ENCODE results near the gene GPR15LG. TPM values are rescaled to one million over a fixed set of nuclear protein-coding genes. Genes with fewer than 3 reads are reported as not detected.

GPR15LG gene
- total RNA-seq, 1 experiment from 2014 or later = not detected

DNA sequence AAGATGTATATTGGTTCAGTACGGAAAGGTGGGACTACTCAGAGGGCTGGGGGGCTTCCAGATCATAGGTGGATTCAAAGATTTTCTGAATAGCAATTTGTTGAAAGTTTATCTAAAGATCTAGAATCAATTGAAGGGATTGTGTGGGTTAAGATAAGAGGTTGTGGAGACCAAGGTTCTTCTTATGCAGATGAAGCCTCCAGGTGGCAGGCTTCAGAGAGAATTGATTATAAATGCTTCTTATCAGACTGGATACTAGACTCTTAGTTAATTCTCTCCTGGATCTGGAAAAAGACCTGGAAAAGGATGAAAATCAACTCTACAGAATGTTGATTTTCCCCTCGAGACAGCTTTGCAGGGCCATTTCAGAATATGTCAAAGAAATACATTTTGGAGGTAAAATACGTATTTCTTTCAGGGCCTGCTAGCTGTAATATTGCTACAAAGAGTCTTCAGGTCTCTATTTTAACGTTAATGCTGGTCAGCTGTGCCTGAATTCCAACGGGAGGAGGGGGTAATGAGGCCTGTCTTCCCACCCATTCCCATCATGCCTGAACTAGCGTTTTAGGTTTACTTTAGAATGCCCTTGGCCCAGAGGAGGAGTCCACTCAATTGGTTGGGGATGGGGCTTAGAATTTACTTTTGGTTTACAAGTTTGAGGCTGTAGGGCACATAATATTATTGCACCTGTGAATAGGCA lies 12.8 kb upstream of the GPR15LG start:
- POLR2A ChIA-PET = interaction anchor here (0.6 kb wide), 1 partner anchor 70 kb away, joined by 4 read pairs; no protein-coding TSS in a partner anchor
- intact Hi-C loops (cut with micrococcal nuclease) = no loop called here
- RAD21 ChIA-PET (ENCODE audit: low non-redundant PET in 1 of 2, low total read pairs in 2 of 2, uncharacterized antibody in 2 of 2, unreplicated experiment in 2 of 2) = no interaction called here

More for the DNA sequence above, 12.8 kb upstream of the GPR15LG start:
- no peak for DNase-seq (ENCODE audit: low read depth, low spot score)
- Histone ChIP-seq H2AFZ (ENCODE audit: low read depth, low read length, poor library complexity, severe bottlenecking) (no peak overlapping the region), H3K4me1 (ENCODE audit: control insufficient read depth in 1 of 2, insufficient read depth in 2 of 2, low read length in 2 of 2) (no peaks in the 10 kb centered on the region), H3K79me2 (ENCODE audit: insufficient read depth, low read length) (no peaks in the 10 kb centered on the region), H3K4me2 (ENCODE audit: low read length) (no peak overlapping the region), H3K9me2 (ENCODE audit: insufficient read depth) (no peaks in the 10 kb centered on the region), H3K27me3 (ENCODE audit: insufficient read depth, low read length) (peaks cover 11% of the 10 kb centered on the region), H3K36me3 (ENCODE audit: control insufficient read depth in 1 of 2, insufficient read depth in 2 of 2, low read length in 2 of 2) (no peaks in the 10 kb centered on the region), H3K9ac (ENCODE audit: low read length) (no peak overlapping the region), H4K20me1 (ENCODE audit: insufficient read depth) (no peaks in the 10 kb centered on the region), H3K9me3 (ENCODE audit: control insufficient read depth in 1 of 2, insufficient read depth in 1 of 2, low read depth in 1 of 2, low read length in 2 of 2) (no peaks in the 10 kb centered on the region), H3K27ac (ENCODE audit: low read depth, low read length) (no peak overlapping the region), H3K4me3 (replicated peaks in 1 of 2; ENCODE audit: low read depth in 1 of 2, low read length in 2 of 2) (no peak overlapping the region)
- CTCF ChIA-PET = interaction anchor here (1.6 to 2.2 kb wide), 2 partner anchors 13 to 54 kb away, joined by 4 to 7 read pairs; no protein-coding TSS in a partner anchor
- BruUV-seq (replicated peaks) = no TSS peak
- no peak for ATAC-seq
- TF ChIP-seq SP1 (IDR thresholded peaks at IDR 0.05; ENCODE audit: low read depth) (no peak), POLR2AphosphoS5 (IDR thresholded peaks at IDR 0.05; ENCODE audit: low read depth, low read length) (no peak), POLR2A (IDR thresholded peaks at IDR 0.05; ENCODE audit: borderline replicate concordance, extremely low read depth, insufficient read depth, insufficient read length) (no peak), ATF3 (IDR thresholded peaks at IDR 0.05) (no peak)
- TF ChIP-seq, protein P1, sequence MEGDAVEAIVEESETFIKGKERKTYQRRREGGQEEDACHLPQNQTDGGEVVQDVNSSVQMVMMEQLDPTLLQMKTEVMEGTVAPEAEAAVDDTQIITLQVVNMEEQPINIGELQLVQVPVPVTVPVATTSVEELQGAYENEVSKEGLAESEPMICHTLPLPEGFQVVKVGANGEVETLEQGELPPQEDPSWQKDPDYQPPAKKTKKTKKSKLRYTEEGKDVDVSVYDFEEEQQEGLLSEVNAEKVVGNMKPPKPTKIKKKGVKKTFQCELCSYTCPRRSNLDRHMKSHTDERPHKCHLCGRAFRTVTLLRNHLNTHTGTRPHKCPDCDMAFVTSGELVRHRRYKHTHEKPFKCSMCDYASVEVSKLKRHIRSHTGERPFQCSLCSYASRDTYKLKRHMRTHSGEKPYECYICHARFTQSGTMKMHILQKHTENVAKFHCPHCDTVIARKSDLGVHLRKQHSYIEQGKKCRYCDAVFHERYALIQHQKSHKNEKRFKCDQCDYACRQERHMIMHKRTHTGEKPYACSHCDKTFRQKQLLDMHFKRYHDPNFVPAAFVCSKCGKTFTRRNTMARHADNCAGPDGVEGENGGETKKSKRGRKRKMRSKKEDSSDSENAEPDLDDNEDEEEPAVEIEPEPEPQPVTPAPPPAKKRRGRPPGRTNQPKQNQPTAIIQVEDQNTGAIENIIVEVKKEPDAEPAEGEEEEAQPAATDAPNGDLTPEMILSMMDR (IDR thresholded peaks at IDR 0.05 in 2 of 3, conservative IDR thresholded peaks at IDR 0.05 in 1 of 3; ENCODE audit: borderline replicate concordance in 1 of 3, insufficient read depth in 1 of 3, low read depth in 2 of 3, low read length in 2 of 3) = 0 out of 6 replicates have a peak, but pooled peaks of 1 of the 3 experiments have one; percentile 18
